Karpas-422 (cell line): Measurements from ENCODE around the gene TCEA3. TPM values are rescaled to one million over a fixed set of nuclear protein-coding genes. Genes with fewer than 3 reads are reported as not detected.

Experiments
- DNase-seq: peaks from one replicate; pipeline ENCODE4 v3.0.0-alpha.2; 2015
- H2AFZ ChIP-seq: fragments of 200-600 bp; sonication (generic); 2 replicates; pipeline ENCODE4 v1.6.1; 2014; ENCODE audit warnings: antibody characterized with exemption, low read length, mixed read lengths
- H3K27ac ChIP-seq: fragments of 200-600 bp; sonication (generic); 2 replicates; pipeline ENCODE4 v1.5.1; 2014; ENCODE audit warnings: mild to moderate bottlenecking, low read length, moderate library complexity
- H3K27me3 ChIP-seq: fragments of 200-600 bp; sonication (generic); 2 replicates; pipeline ENCODE4 v1.6.1; 2014; ENCODE audit warnings: low read length, mixed read lengths
- H3K36me3 ChIP-seq: fragments of 200-600 bp; sonication (generic); 2 replicates; pipeline ENCODE4 v1.6.1; 2014; ENCODE audit warnings: low read length, mixed read lengths; ENCODE audit not compliant: insufficient read depth
- H3K4me1 ChIP-seq: fragments of 200-600 bp; sonication (generic); 2 replicates; pipeline ENCODE4 v1.6.1; 2014; ENCODE audit warnings: mild to moderate bottlenecking, low read length, mixed read lengths
- H3K4me2 ChIP-seq: fragments of 200-600 bp; sonication (generic); 2 replicates; pipeline ENCODE4 v1.6.1; 2014; ENCODE audit warnings: low read length, low read depth, mild to moderate bottlenecking; ENCODE audit not compliant: poor library complexity, severe bottlenecking
- H3K4me3 ChIP-seq: fragments of 200-600 bp; sonication (generic); 2 replicates; pipeline ENCODE4 v1.5.1; 2014; ENCODE audit warnings: mild to moderate bottlenecking, antibody characterized with exemption, low read length, mixed read lengths
- H3K79me2 ChIP-seq: fragments of 200-600 bp; sonication (generic); 2 replicates; pipeline ENCODE4 v1.6.1; 2014; ENCODE audit warnings: mild to moderate bottlenecking, low read length, mixed read lengths
- H3K9ac ChIP-seq: fragments of 200-600 bp; sonication (generic); 2 replicates; pipeline ENCODE4 v1.6.0; 2014; ENCODE audit warnings: low read length
- H3K9me2 ChIP-seq: fragments of 200-600 bp; sonication (generic), shearing (Covaris generic); replicated peaks from 2 replicates; pipeline ENCODE4 v1.6.0; 2014; ENCODE audit warnings: mild to moderate bottlenecking, low read length, moderate library complexity; ENCODE audit not compliant: insufficient read depth
- H3K9me3 ChIP-seq: fragments of 300-700, 200-600 bp; sonication (generic); 2 replicates; pipeline ENCODE4 v1.6.1; 2014; ENCODE audit warnings: low read length, mixed read lengths
- H4K20me1 ChIP-seq: fragments of 200-600 bp; sonication (generic); 2 replicates; pipeline ENCODE4 v1.6.1; 2014; ENCODE audit warnings: mild to moderate bottlenecking, antibody characterized with exemption, low read length, low read depth; ENCODE audit not compliant: insufficient read depth
- total RNA-seq: library from RNA; depleted of rRNA; stranded (reverse); fragments of >200 nt; shearing (Covaris generic); gene quantifications from 2 replicates; pipeline ENCODE4 v1.2.3, GENCODE V29; 2014; ENCODE audit warnings: low replicate concordance

The TCEA3 gene
- total RNA-seq, 1 experiment from 2014 or later, result not detected

GRCh38 chr1:23421753-23422240 lies 2.8 kb downstream of the TCEA3 start:
- H3K9ac ChIP-seq, result no peak overlapping the region
- DNase-seq, result no peak
- H3K79me2 ChIP-seq, result no peaks in the 10 kb centered on the region
- no peak overlapping the region for H3K27ac ChIP-seq
- H3K36me3 ChIP-seq, result no peaks in the 10 kb centered on the region
- H3K9me3 ChIP-seq, result no peaks in the 10 kb centered on the region
- H3K4me3 ChIP-seq, result no peak overlapping the region
- H3K4me1 ChIP-seq, result no peaks in the 10 kb centered on the region
- H3K4me2 ChIP-seq, result no peak overlapping the region
- no peaks in the 10 kb centered on the region for H4K20me1 ChIP-seq
- no peaks in the 10 kb centered on the region for H3K27me3 ChIP-seq
- H3K9me2 ChIP-seq, result no peaks in the 10 kb centered on the region
- no peak overlapping the region for H2AFZ ChIP-seq

- H2AFZ ChIP-seq, result no peak overlapping the region
These were observed 3.2 kb downstream of the TCEA3 start for GRCh38 chr1:23421343-23421742.

GRCh38 chr1:23420778-23421177 lies 3.8 kb downstream of the TCEA3 start:
- no peaks in the 10 kb centered on the region for H3K79me2 ChIP-seq
- H3K4me2 ChIP-seq, result no peak overlapping the region
- H3K9ac ChIP-seq, result no peak overlapping the region
- DNase-seq, result no peak
- H3K27me3 ChIP-seq, result no peaks in the 10 kb centered on the region
- H3K4me1 ChIP-seq, result no peaks in the 10 kb centered on the region
- H2AFZ ChIP-seq, result no peak overlapping the region
- no peaks in the 10 kb centered on the region for H3K9me2 ChIP-seq
- no peak overlapping the region for H3K27ac ChIP-seq
- no peaks in the 10 kb centered on the region for H3K36me3 ChIP-seq
- H4K20me1 ChIP-seq, result no peaks in the 10 kb centered on the region
- no peaks in the 10 kb centered on the region for H3K9me3 ChIP-seq
- no peak overlapping the region for H3K4me3 ChIP-seq

More at GRCh38 chr1:23421343-23421742, 3.2 kb downstream of the TCEA3 start:
- Histone ChIP-seq H3K27me3 (no peaks in the 10 kb centered on the region), H3K9me2 (no peaks in the 10 kb centered on the region), H4K20me1 (no peaks in the 10 kb centered on the region), H3K4me3 (no peak overlapping the region), H3K36me3 (no peaks in the 10 kb centered on the region), H3K4me2 (no peak overlapping the region), H3K27ac (no peak overlapping the region), H3K9me3 (no peaks in the 10 kb centered on the region), H3K4me1 (no peaks in the 10 kb centered on the region), H3K79me2 (no peaks in the 10 kb centered on the region), H3K9ac (no peak overlapping the region)
- no peak for DNase-seq

GRCh38 chr1:23419180-23419579 lies 5.4 kb downstream of the TCEA3 start:
- no peak overlapping the region for H3K9ac ChIP-seq

GRCh38 chr1:23417570-23417969 lies 7.0 kb downstream of the TCEA3 start:
- Histone ChIP-seq H3K9me2 (no peaks in the 10 kb centered on the region), H3K9ac (no peak overlapping the region), H3K36me3 (no peaks in the 10 kb centered on the region), H3K27ac (no peak overlapping the region), H3K4me1 (no peaks in the 10 kb centered on the region), H3K4me2 (no peak overlapping the region), H3K27me3 (no peaks in the 10 kb centered on the region), H2AFZ (no peak overlapping the region), H3K4me3 (no peak overlapping the region), H4K20me1 (no peaks in the 10 kb centered on the region), H3K79me2 (no peaks in the 10 kb centered on the region), H3K9me3 (no peaks in the 10 kb centered on the region)
- no peak for DNase-seq

More at GRCh38 chr1:23419180-23419579, 5.4 kb downstream of the TCEA3 start:
- DNase-seq, result no peak
- Histone ChIP-seq H4K20me1 (no peaks in the 10 kb centered on the region), H3K4me2 (no peak overlapping the region), H3K9me3 (no peaks in the 10 kb centered on the region), H2AFZ (no peak overlapping the region), H3K79me2 (no peaks in the 10 kb centered on the region), H3K36me3 (no peaks in the 10 kb centered on the region), H3K9me2 (no peaks in the 10 kb centered on the region), H3K27ac (no peak overlapping the region), H3K4me1 (no peaks in the 10 kb centered on the region), H3K4me3 (no peak overlapping the region), H3K27me3 (no peaks in the 10 kb centered on the region)

GRCh38 chr1:23416964-23417363 lies 7.6 kb downstream of the TCEA3 start:
- Histone ChIP-seq H3K27ac (no peak overlapping the region), H3K4me1 (no peaks in the 10 kb centered on the region), H3K4me3 (no peak overlapping the region), H3K9me3 (no peaks in the 10 kb centered on the region), H3K27me3 (no peaks in the 10 kb centered on the region), H3K9me2 (no peaks in the 10 kb centered on the region), H3K9ac (no peak overlapping the region), H3K36me3 (no peaks in the 10 kb centered on the region), H2AFZ (no peak overlapping the region), H3K79me2 (no peaks in the 10 kb centered on the region), H4K20me1 (no peaks in the 10 kb centered on the region), H3K4me2 (no peak overlapping the region)
- DNase-seq, result no peak

- Histone ChIP-seq H2AFZ (no peak overlapping the region), H3K9me2 (no peaks in the 10 kb centered on the region), H3K4me1 (no peaks in the 10 kb centered on the region), H3K79me2 (no peaks in the 10 kb centered on the region), H3K9ac (no peak overlapping the region), H3K27ac (no peak overlapping the region), H3K4me2 (no peak overlapping the region), H3K4me3 (no peak overlapping the region), H3K9me3 (no peaks in the 10 kb centered on the region), H4K20me1 (no peaks in the 10 kb centered on the region), H3K27me3 (no peaks in the 10 kb centered on the region), H3K36me3 (no peaks in the 10 kb centered on the region)
- DNase-seq, result no peak
These were observed 15.7 kb downstream of the TCEA3 start for GRCh38 chr1:23408797-23409290.

- no peak overlapping the region for H3K4me2 ChIP-seq
- H4K20me1 ChIP-seq, result no peaks in the 10 kb centered on the region
- no peak for DNase-seq
- H3K27me3 ChIP-seq, result no peaks in the 10 kb centered on the region
- H3K9me2 ChIP-seq, result no peaks in the 10 kb centered on the region
- H3K4me1 ChIP-seq, result no peaks in the 10 kb centered on the region
- H3K79me2 ChIP-seq, result no peaks in the 10 kb centered on the region
- no peak overlapping the region for H3K9ac ChIP-seq
- no peak overlapping the region for H2AFZ ChIP-seq
- no peaks in the 10 kb centered on the region for H3K36me3 ChIP-seq
- H3K27ac ChIP-seq, result no peak overlapping the region
- H3K4me3 ChIP-seq, result no peak overlapping the region
- H3K9me3 ChIP-seq, result no peaks in the 10 kb centered on the region
These were observed 17.4 kb downstream of the TCEA3 start for GRCh38 chr1:23407016-23407630.
